ENCODE results near the gene FBXO10. TPM values are rescaled to one million over a fixed set of nuclear protein-coding genes. Genes with fewer than 3 reads are reported as not detected.

Gene FBXO10
- total RNA-seq, 4 donors from 2014 or later: 4.2 to 16.5 (median 6.8) TPM

DNA sequence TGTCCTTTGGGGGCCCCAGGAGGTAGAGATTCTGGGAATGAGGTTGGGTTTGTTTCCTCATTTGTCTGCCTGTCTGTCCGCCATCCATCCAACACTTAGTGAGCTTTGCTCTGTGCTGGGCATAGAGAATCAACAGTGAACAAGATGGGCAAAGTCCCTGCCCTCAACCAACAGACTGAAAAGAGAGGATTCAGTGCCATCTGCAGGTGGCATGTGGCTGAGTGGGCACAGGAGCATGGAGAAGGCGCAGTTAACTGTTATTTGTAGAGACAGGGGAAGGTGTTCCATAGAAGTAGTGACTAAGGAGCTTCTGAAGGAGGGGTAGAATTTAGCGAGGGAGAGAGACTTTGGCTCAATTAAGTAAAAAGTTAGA, 67.4 kb downstream of the FBXO10 start:
- TF ChIP-seq POLR2A (IDR thresholded peaks at IDR 0.05) (no peak), POLR2AphosphoS5 (IDR thresholded peaks at IDR 0.05) (no peak), EP300 (IDR thresholded peaks at IDR 0.05; ENCODE audit: low read depth) (no peak)
- TF ChIP-seq, protein P1, sequence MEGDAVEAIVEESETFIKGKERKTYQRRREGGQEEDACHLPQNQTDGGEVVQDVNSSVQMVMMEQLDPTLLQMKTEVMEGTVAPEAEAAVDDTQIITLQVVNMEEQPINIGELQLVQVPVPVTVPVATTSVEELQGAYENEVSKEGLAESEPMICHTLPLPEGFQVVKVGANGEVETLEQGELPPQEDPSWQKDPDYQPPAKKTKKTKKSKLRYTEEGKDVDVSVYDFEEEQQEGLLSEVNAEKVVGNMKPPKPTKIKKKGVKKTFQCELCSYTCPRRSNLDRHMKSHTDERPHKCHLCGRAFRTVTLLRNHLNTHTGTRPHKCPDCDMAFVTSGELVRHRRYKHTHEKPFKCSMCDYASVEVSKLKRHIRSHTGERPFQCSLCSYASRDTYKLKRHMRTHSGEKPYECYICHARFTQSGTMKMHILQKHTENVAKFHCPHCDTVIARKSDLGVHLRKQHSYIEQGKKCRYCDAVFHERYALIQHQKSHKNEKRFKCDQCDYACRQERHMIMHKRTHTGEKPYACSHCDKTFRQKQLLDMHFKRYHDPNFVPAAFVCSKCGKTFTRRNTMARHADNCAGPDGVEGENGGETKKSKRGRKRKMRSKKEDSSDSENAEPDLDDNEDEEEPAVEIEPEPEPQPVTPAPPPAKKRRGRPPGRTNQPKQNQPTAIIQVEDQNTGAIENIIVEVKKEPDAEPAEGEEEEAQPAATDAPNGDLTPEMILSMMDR (IDR thresholded peaks at IDR 0.05): no peak
- H3K9me3 ChIP-seq: no peaks in the 10 kb centered on the region
- WGBS, 2 donors (ENCODE audit: low coverage in 1 of 2): 86 to 96% methylated on average over 1 to 3 of the region's 3 CpGs
- H3K27me3 ChIP-seq: no peaks in the 10 kb centered on the region
- H3K27ac ChIP-seq: no peak overlapping the region
- intact Hi-C loops (cut with DNase I; ENCODE audit: low total_unique reads) (no loop called here), in situ Hi-C loops (cut with MboI; ENCODE audit: low pct_ligation_motif_present in 1 of 4, low pct_unique_long_range_greater_than_20kb in 1 of 4, low sequenced_read_pairs in 3 of 4) (no loop called here)
- no peak overlapping the region for H3K4me3 ChIP-seq
- no peaks in the 10 kb centered on the region for H3K36me3 ChIP-seq
- H3K4me1 ChIP-seq: no peaks in the 10 kb centered on the region
- no peak for DNase-seq

DNA sequence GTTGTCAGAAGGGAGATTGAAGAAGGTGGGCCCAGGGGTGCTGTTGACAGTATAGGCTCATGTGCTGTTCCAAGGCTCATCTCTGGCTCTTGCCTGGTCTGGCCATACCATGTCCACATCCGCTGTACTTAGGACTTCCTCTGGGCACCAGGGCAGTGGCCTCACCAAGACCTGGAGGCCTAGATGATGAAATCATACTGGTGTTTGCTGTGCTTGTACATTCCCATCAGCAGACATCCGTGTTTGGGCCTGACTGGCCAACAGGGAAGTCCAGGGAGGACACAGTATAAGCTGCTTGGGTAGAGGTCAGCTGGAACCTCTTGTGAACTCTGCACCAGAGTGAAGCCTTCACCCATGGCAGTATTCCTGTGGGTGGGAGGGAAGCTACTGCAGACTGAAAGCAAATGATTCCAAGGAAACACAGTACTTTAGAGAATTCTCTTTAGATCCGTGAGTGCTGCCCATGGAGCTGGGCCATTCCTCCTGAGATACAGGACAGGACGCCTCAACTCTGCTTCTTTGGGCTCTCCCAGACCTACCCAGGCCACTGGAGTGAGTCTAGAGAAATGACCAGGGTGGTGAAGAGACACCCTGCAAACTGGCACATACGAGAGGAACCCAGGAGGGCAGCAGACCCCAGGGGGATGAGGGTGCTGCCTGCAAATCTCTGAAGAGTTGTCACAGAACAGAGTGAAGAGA, 67.9 kb downstream of the FBXO10 start:
- WGBS, 2 donors (ENCODE audit: low coverage in 1 of 2): 92 to 100% methylated on average over 1 to 5 of the region's 5 CpGs
- no peaks in the 10 kb centered on the region for H3K9me3 ChIP-seq
- in situ Hi-C loops (cut with MboI; ENCODE audit: low pct_ligation_motif_present in 1 of 4, low pct_unique_long_range_greater_than_20kb in 1 of 4, low sequenced_read_pairs in 3 of 4): no loop called here
- TF ChIP-seq, protein P1 (IDR thresholded peaks at IDR 0.05): no peak
- no peak for TF ChIP-seq POLR2A (IDR thresholded peaks at IDR 0.05)
- TF ChIP-seq POLR2AphosphoS5 (IDR thresholded peaks at IDR 0.05): no peak
- no peak for TF ChIP-seq EP300 (IDR thresholded peaks at IDR 0.05; ENCODE audit: low read depth)
- DNase-seq: no peak
- H3K4me1 ChIP-seq: no peaks in the 10 kb centered on the region
- intact Hi-C loops (cut with DNase I; ENCODE audit: low total_unique reads): no loop called here
- H3K36me3 ChIP-seq: peaks cover 0 to 2% (median 0%) of the 10 kb centered on the region in 4 donors
- H3K27me3 ChIP-seq: no peaks in the 10 kb centered on the region
- H3K4me3 ChIP-seq: no peak overlapping the region
- H3K27ac ChIP-seq: no peak overlapping the region

DNA sequence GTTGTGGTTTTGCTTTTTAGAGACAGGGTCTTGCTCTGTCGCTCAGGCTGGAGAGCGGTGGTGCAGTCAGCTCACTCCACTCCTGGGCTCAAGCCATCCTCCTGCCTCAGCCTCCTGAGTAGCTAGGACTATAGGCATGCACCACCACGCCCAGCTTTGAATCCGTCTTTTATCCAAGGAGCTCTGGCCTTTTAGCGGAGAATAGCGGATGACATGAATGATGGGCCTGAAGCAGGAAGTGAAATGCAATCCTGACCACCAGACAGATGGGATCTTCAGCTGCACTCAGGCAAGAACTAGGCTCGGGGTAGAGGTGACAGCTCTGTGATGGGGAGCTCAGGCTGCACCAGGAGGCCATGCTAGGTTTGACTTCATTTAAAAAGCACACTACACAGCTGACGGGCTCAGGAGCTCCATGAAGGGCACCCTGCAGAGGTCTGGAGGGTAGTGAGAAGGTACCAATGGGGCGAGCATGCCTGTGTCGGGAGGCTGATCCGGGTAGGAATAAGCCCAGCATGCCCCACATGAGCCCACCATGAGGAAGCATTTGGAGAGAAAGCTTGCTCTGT, 68.5 kb downstream of the FBXO10 start:
- 94 to 100% methylated on average over 3 to 11 of the region's 11 CpGs for WGBS, 2 donors (ENCODE audit: low coverage in 1 of 2)

GRCh38 chr9:37504605-37505004, 71.6 kb downstream of the FBXO10 start:
- Histone ChIP-seq H3K9me3 (no peaks in the 10 kb centered on the region), H3K27ac (no peak overlapping the region), H3K36me3 (peaks cover 0 to 18% (median 7%) of the 10 kb centered on the region in 4 donors), H3K27me3 (no peaks in the 10 kb centered on the region), H3K4me1 (no peaks in the 10 kb centered on the region), H3K4me3 (no peak overlapping the region)
- intact Hi-C loops (cut with DNase I; ENCODE audit: low total_unique reads): no loop called here
- WGBS, 2 donors (ENCODE audit: low coverage in 1 of 2): 68 to 87% methylated on average over 3 to 5 of the region's 5 CpGs
- in situ Hi-C loops (cut with MboI; ENCODE audit: low pct_ligation_motif_present in 1 of 4, low pct_unique_long_range_greater_than_20kb in 1 of 4, low sequenced_read_pairs in 3 of 4): no loop called here
- TF ChIP-seq POLR2A (IDR thresholded peaks at IDR 0.05) (no peak), EP300 (IDR thresholded peaks at IDR 0.05; ENCODE audit: low read depth) (no peak), POLR2AphosphoS5 (IDR thresholded peaks at IDR 0.05) (no peak)
- TF ChIP-seq, protein P1 (IDR thresholded peaks at IDR 0.05): no peak
- no peak for DNase-seq

More for the DNA sequence above, 68.5 kb downstream of the FBXO10 start:
- H3K4me1 ChIP-seq: no peaks in the 10 kb centered on the region
- no peak for DNase-seq
- no peak overlapping the region for H3K4me3 ChIP-seq
- H3K27ac ChIP-seq: no peak overlapping the region
- peaks cover 0 to 9% (median 3%) of the 10 kb centered on the region in 4 donors for H3K36me3 ChIP-seq
- TF ChIP-seq, protein P1 (IDR thresholded peaks at IDR 0.05): no peak
- no peak for TF ChIP-seq EP300 (IDR thresholded peaks at IDR 0.05; ENCODE audit: low read depth)
- TF ChIP-seq POLR2A (IDR thresholded peaks at IDR 0.05): no peak
- no peak for TF ChIP-seq POLR2AphosphoS5 (IDR thresholded peaks at IDR 0.05)
- no peaks in the 10 kb centered on the region for H3K9me3 ChIP-seq
- in situ Hi-C loops (cut with MboI; ENCODE audit: low pct_ligation_motif_present in 1 of 4, low pct_unique_long_range_greater_than_20kb in 1 of 4, low sequenced_read_pairs in 3 of 4) (no loop called here), intact Hi-C loops (cut with DNase I; ENCODE audit: low total_unique reads) (no loop called here)
- H3K27me3 ChIP-seq: no peaks in the 10 kb centered on the region
